ENCODE measurements around the gene ZNF420. TPM values are rescaled to one million over a fixed set of nuclear protein-coding genes. Genes with fewer than 3 reads are reported as not detected.
"Not testable (repeated sequence)": the region's sequence is repeated elsewhere in the genome, so short reads cannot be mapped to it uniquely, and the experiment has no call there.

The ZNF420 gene
- total RNA-seq, 4 donors from 2014 or later = 8.5 to 19.1 (median 12.8) TPM

DNA sequence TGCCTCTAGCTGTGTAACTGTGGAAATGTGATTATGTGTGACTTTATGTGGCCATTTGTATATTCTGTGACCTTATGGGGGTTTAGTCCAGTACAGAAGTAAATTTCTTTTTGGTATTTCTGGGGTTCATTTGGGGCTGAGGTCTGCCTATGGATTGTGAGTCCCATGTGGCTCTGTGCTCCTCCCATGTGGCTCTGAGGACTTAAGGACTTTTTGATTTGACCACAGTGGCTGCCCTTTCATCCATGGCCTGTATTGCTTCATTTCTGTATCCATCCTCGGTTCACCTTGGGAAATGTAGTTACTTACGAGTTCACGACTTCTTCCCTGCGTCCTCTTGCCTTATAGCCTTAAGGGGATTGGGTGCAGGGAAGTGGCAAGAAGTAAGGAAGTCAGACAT is 1.0 kb downstream of the ZNF420 start:
- Histone ChIP-seq H3K9me3 (peaks cover 0 to 35% (median 18%) of the 10 kb centered on the region in 4 donors), H3K4me1 (peaks cover 12 to 27% (median 21%) of the 10 kb centered on the region in 4 donors), H3K4me3 (peak overlapping the region; percentile 73 to 98 (median 80)), H3K36me3 (peaks cover 6 to 21% (median 9%) of the 10 kb centered on the region in 4 donors), H3K27ac (replicated peaks in 1 of 4) (peak overlapping the region; percentile 85 to 96 (median 92)), H3K27me3 (no peaks in the 10 kb centered on the region)
- intact Hi-C loops (cut with DNase I) = loop anchor here (5.0 to 10.0 kb wide), 3 partner anchors 96 to 388 kb away; partner anchors contain the start of genes ZNF569, ZNF570 and ZNF585A
- WGBS = 82% methylated on average over 4 of the region's 4 CpGs
- DNase-seq (ENCODE audit: extremely low spot score) = no peak
- TF ChIP-seq EP300 (IDR thresholded peaks at IDR 0.05) (no peak), POLR2A (IDR thresholded peaks at IDR 0.05; ENCODE audit: low read depth) (no peak), POLR2AphosphoS5 (IDR thresholded peaks at IDR 0.05) (no peak), CTCF (IDR thresholded peaks at IDR 0.05) (no peak)

- no peak overlapping the region for H3K27ac ChIP-seq (replicated peaks in 1 of 4)
- H3K4me3 ChIP-seq = no peak overlapping the region
- DNase-seq (ENCODE audit: extremely low spot score) = no peak
- WGBS = 98% methylated on average over 2 of the region's 2 CpGs
- intact Hi-C loops (cut with DNase I) = no loop called here
- H3K27me3 ChIP-seq = no peaks in the 10 kb centered on the region
- H3K4me1 ChIP-seq = peaks cover 12 to 20% (median 14%) of the 10 kb centered on the region in 4 donors
- H3K36me3 ChIP-seq = peaks cover 7 to 46% (median 17%) of the 10 kb centered on the region in 4 donors
- TF ChIP-seq CTCF (IDR thresholded peaks at IDR 0.05) = no peak
- peaks cover 0 to 63% (median 42%) of the 10 kb centered on the region in 4 donors for H3K9me3 ChIP-seq
These were observed 4.1 kb downstream of the ZNF420 start for GRCh38 chr19:37082307-37082706.

GRCh38 chr19:37087110-37087509 is 8.9 kb downstream of the ZNF420 start:
- Histone ChIP-seq H3K36me3 (peaks cover 35 to 79% (median 49%) of the 10 kb centered on the region in 4 donors), H3K27ac (replicated peaks in 1 of 4) (no peak overlapping the region), H3K9me3 (peaks cover 0 to 81% (median 50%) of the 10 kb centered on the region in 4 donors), H3K4me3 (no peak overlapping the region), H3K4me1 (no peaks in the 10 kb centered on the region), H3K27me3 (no peaks in the 10 kb centered on the region)
- WGBS = 100% methylated on average over 1 of the region's 1 CpG
- intact Hi-C loops (cut with DNase I) = no loop called here
- no peak for DNase-seq (ENCODE audit: extremely low spot score)
- TF ChIP-seq POLR2AphosphoS5 (IDR thresholded peaks at IDR 0.05) (no peak), CTCF (IDR thresholded peaks at IDR 0.05) (no peak), EP300 (IDR thresholded peaks at IDR 0.05) (no peak), POLR2A (IDR thresholded peaks at IDR 0.05; ENCODE audit: low read depth) (no peak)

- no peak overlapping the region for H3K27ac ChIP-seq (replicated peaks in 1 of 4)
- DNase-seq (ENCODE audit: extremely low spot score) = no peak
- peaks cover 81 to 100% (median 95%) of the 10 kb centered on the region in 4 donors for H3K36me3 ChIP-seq
- WGBS = 94% methylated on average over 1 of the region's 1 CpG
- intact Hi-C loops (cut with DNase I) = no loop called here
- no peak overlapping the region for H3K4me3 ChIP-seq
- TF ChIP-seq EP300 (IDR thresholded peaks at IDR 0.05) (no peak), CTCF (IDR thresholded peaks at IDR 0.05) (no peak), POLR2AphosphoS5 (IDR thresholded peaks at IDR 0.05) (no peak), POLR2A (IDR thresholded peaks at IDR 0.05; ENCODE audit: low read depth) (no peak)
- H3K4me1 ChIP-seq = no peaks in the 10 kb centered on the region
- no peaks in the 10 kb centered on the region for H3K27me3 ChIP-seq
- peaks cover 0 to 96% (median 80%) of the 10 kb centered on the region in 4 donors for H3K9me3 ChIP-seq
These were observed 17.6 kb downstream of the ZNF420 start for GRCh38 chr19:37095859-37096258.

GRCh38 chr19:37098570-37098969 is 20.3 kb downstream of the ZNF420 start:
- Histone ChIP-seq H3K9me3 (peaks cover 5 to 97% (median 97%) of the 10 kb centered on the region in 4 donors), H3K4me3 (no peak overlapping the region), H3K27me3 (no peaks in the 10 kb centered on the region), H3K36me3 (peaks cover 72 to 95% (median 91%) of the 10 kb centered on the region in 4 donors), H3K27ac (replicated peaks in 1 of 4) (no peak overlapping the region), H3K4me1 (no peaks in the 10 kb centered on the region)
- WGBS = 100% methylated on average over 1 of the region's 1 CpG
- DNase-seq (ENCODE audit: extremely low spot score) = no peak
- TF ChIP-seq POLR2A (IDR thresholded peaks at IDR 0.05; ENCODE audit: low read depth) (no peak), CTCF (IDR thresholded peaks at IDR 0.05) (no peak), EP300 (IDR thresholded peaks at IDR 0.05) (no peak), POLR2AphosphoS5 (IDR thresholded peaks at IDR 0.05) (no peak)
- intact Hi-C loops (cut with DNase I) = no loop called here

DNA sequence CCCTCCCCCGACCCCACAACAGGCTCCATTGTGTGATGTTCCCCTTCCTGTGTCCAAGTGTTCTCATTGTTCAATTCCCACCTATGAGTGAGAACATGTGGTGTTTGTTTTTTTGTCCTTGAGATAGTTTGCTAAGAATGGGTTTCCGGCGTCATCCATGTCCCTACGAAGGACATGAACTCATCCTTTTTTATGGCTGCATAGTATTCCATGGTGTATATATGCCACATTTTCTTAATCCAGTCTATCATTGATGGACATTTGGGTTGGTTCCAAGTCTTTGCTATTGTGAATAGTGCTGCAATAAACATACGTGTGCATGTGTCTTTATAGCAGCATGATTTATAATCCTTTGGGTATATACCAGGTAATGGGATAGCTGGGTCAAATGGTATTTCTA is 25.9 kb downstream of the ZNF420 start:
- H3K4me1 ChIP-seq; H3K4me3 ChIP-seq; DNase-seq (ENCODE audit: extremely low spot score); H3K27ac ChIP-seq (replicated peaks in 1 of 4); intact Hi-C loops (cut with DNase I); H3K27me3 ChIP-seq: not testable (repeated sequence)
- Histone ChIP-seq H3K9me3 (peaks cover 5 to 90% (median 87%) of the 10 kb centered on the region in 4 donors), H3K36me3 (peaks cover 64 to 89% (median 76%) of the 10 kb centered on the region in 4 donors)
- 98% methylated on average over 5 of the region's 5 CpGs for WGBS

- intact Hi-C loops (cut with DNase I); DNase-seq (ENCODE audit: extremely low spot score); H3K4me1 ChIP-seq; H3K27me3 ChIP-seq; H3K4me3 ChIP-seq; H3K27ac ChIP-seq (replicated peaks in 1 of 4): not testable (repeated sequence)
- Histone ChIP-seq H3K9me3 (peaks cover 10 to 100% (median 99%) of the 10 kb centered on the region in 4 donors), H3K36me3 (peaks cover 81 to 99% (median 94%) of the 10 kb centered on the region in 4 donors)
- WGBS = 75% methylated on average over 7 of the region's 7 CpGs
These were observed 33.5 kb downstream of the ZNF420 start for GRCh38 chr19:37111753-37112152.

All from esophagus muscularis mucosa (tissue), 4 donors.